H1 (cell line): ENCODE measurements around the gene CFAP97. TPM values are rescaled to one million over a fixed set of nuclear protein-coding genes. Genes with fewer than 3 reads are reported as not detected.

Experiments used
- CTCF ChIA-PET: fragments of 300-600 bp; sonication (Branson Sonifier 250); formaldehyde crosslinking; loops from one replicate; lab custom pipeline; 2021; ENCODE audit not compliant: partially characterized antibody; lab: Charles Lee
- POLR2A ChIA-PET: fragments of 300-600 bp; sonication (Branson Sonifier 250); formaldehyde crosslinking; loops from one replicate; lab custom pipeline; 2021; ENCODE audit warnings: inconsistent platforms; ENCODE audit not compliant: partially characterized antibody; lab: Charles Lee
- DNase-seq, 2 experiments: peaks; one replicate each; pipeline versions ENCODE4 v3.0.0 to v3.0.0-alpha.2; 2010 to 2022; ENCODE audit warnings: low spot score in 2 of 2, low read depth in 1 of 2, mixed read lengths in 1 of 2
- FAIRE-seq: peaks from 2 replicates; lab custom pipeline; 2011; peaks lifted over from hg19 to GRCh38; lab: Jason Lieb, UNC
- H2AFZ ChIP-seq: 2 replicates; pipeline ENCODE4 v1.8.1; 2012; ENCODE audit warnings: low read length, inconsistent platforms
- H2AK5ac ChIP-seq: 2 replicates; pipeline ENCODE4 v1.6.1; 2013; ENCODE audit warnings: low read depth, low read length
- H2BK120ac ChIP-seq: replicated peaks from 2 replicates; pipeline ENCODE3; 2013; ENCODE audit warnings: low read depth, low read length, inconsistent platforms
- H2BK12ac ChIP-seq: 2 replicates; pipeline ENCODE4 v1.6.1; 2013; ENCODE audit warnings: low read depth, low read length
- H2BK15ac ChIP-seq: 2 replicates; pipeline ENCODE4 v1.6.1; 2013; ENCODE audit warnings: low read length
- H2BK20ac ChIP-seq: 2 replicates; pipeline ENCODE4 v1.6.1; 2013; ENCODE audit warnings: low read length
- H2BK5ac ChIP-seq: 2 replicates; pipeline ENCODE4 v1.6.1; 2013; ENCODE audit warnings: low read depth, low read length
- H3K14ac ChIP-seq: 2 replicates; pipeline ENCODE4 v1.6.1; 2013; ENCODE audit warnings: inconsistent platforms; ENCODE audit not compliant: insufficient read length
- H3K18ac ChIP-seq: 2 replicates; pipeline ENCODE4 v1.6.1; 2013; ENCODE audit warnings: low read length; ENCODE audit errors: extremely low read depth
- H3K23ac ChIP-seq: 2 replicates; pipeline ENCODE4 v1.6.1; 2013; ENCODE audit warnings: inconsistent platforms; ENCODE audit not compliant: insufficient read length
- H3K23me2 ChIP-seq: 2 replicates; pipeline ENCODE4 v1.6.1; 2013; ENCODE audit warnings: low read depth, low read length
- H3K27ac ChIP-seq: 2 replicates; pipeline ENCODE4 v1.6.1; 2011; ENCODE audit warnings: low read depth, low read length, inconsistent platforms
- H3K27me3 ChIP-seq, 4 experiments: replicated peaks in 1 of 4; 1 replicate in 1 of 4; 2 replicates in 3 of 4; pipeline versions ENCODE4 v1.6.1 to v1.8.1; 2011 to 2013; ENCODE audit warnings: low read length in 3 of 4, mild to moderate bottlenecking in 3 of 4, inconsistent platforms in 2 of 4, mixed read lengths in 2 of 4, moderate library complexity in 1 of 4; ENCODE audit not compliant: control insufficient read depth in 3 of 4, insufficient read depth in 3 of 4; ENCODE audit errors: extremely low read depth in 1 of 4
- H3K36me3 ChIP-seq, 4 experiments: 2 replicates each; pipeline versions ENCODE4 v1.6.1 to v1.8.1; 2011 to 2013; ENCODE audit warnings: mild to moderate bottlenecking in 4 of 4, low read length in 3 of 4, moderate library complexity in 2 of 4, control low read depth in 1 of 4, inconsistent platforms in 1 of 4; ENCODE audit not compliant: insufficient read depth in 4 of 4, control insufficient read depth in 2 of 4
- H3K4ac ChIP-seq: replicated peaks from 2 replicates; pipeline ENCODE3; 2013; ENCODE audit warnings: low read length, low read depth, mixed read lengths, inconsistent platforms; ENCODE audit not compliant: insufficient read length
- H3K4me1 ChIP-seq, 4 experiments: replicated peaks in 1 of 4; 1 replicate in 1 of 4; 2 replicates in 3 of 4; pipeline versions ENCODE4 v1.6.1 to v1.8.1; 2011 to 2013; ENCODE audit warnings: low read length in 3 of 4, inconsistent platforms in 2 of 4, mixed read lengths in 1 of 4; ENCODE audit not compliant: insufficient read depth in 4 of 4, control insufficient read depth in 3 of 4
- H3K4me2 ChIP-seq, 2 experiments: 2 replicates each; pipeline versions ENCODE4 v1.6.1 to v1.8.1; 2011 to 2013; ENCODE audit warnings: low read depth in 2 of 2, low read length in 2 of 2, control low read depth in 1 of 2, inconsistent platforms in 1 of 2, mild to moderate bottlenecking in 1 of 2; ENCODE audit not compliant: insufficient read depth in 1 of 2
- H3K4me3 ChIP-seq, 4 experiments: fragments of 200-600, 300-600 bp in 1 of 4; sonication (generic), shearing (Covaris generic), sonication (Bioruptor Twin) in 1 of 4; 2 replicates each; pipeline versions ENCODE4 v1.5.1 to v1.8.1; 2011 to 2016; ENCODE audit warnings: low read length in 4 of 4, low read depth in 3 of 4, control low read depth in 2 of 4, inconsistent platforms in 2 of 4, mild to moderate bottlenecking in 2 of 4, mixed read lengths in 1 of 4, moderate library complexity in 1 of 4; ENCODE audit not compliant: insufficient read depth in 2 of 4; ENCODE audit errors: extremely low read depth in 1 of 4
- H3K56ac ChIP-seq: replicated peaks from 2 replicates; pipeline ENCODE3; 2013; ENCODE audit warnings: low read depth, mild to moderate bottlenecking, mixed read lengths, low read length, inconsistent platforms; ENCODE audit not compliant: insufficient read length
- H3K79me1 ChIP-seq: 2 replicates; pipeline ENCODE4 v1.6.1; 2013; ENCODE audit warnings: low read depth, low read length, control low read depth
- H3K79me2 ChIP-seq, 2 experiments: 2 replicates each; pipeline versions ENCODE4 v1.6.1 to v1.8.1; 2012 to 2013; ENCODE audit warnings: low read length in 2 of 2, mild to moderate bottlenecking in 2 of 2, inconsistent platforms in 1 of 2; ENCODE audit not compliant: insufficient read depth in 2 of 2, control insufficient read depth in 1 of 2
- H3K9ac ChIP-seq, 4 experiments: replicated peaks in 1 of 4; 1 replicate in 1 of 4; 2 replicates in 3 of 4; pipeline versions ENCODE4 v1.6.1 to v1.8.1; 2011 to 2013; ENCODE audit warnings: low read depth in 3 of 4, low read length in 3 of 4, control low read depth in 2 of 4, mild to moderate bottlenecking in 2 of 4, moderate library complexity in 2 of 4, inconsistent platforms in 1 of 4; ENCODE audit errors: extremely low read depth in 1 of 4
- H3K9me3 ChIP-seq, 2 experiments: 2 replicates each; pipeline versions ENCODE4 v1.6.1 to v1.8.1; 2012 to 2013; ENCODE audit warnings: mild to moderate bottlenecking in 2 of 2, moderate library complexity in 2 of 2, control low read depth in 1 of 2, inconsistent platforms in 1 of 2, low read depth in 1 of 2, low read length in 1 of 2, mixed read lengths in 1 of 2; ENCODE audit not compliant: insufficient read depth in 2 of 2
- H4K20me1 ChIP-seq, 2 experiments: replicated peaks in 1 of 2; 2 replicates each; pipeline versions ENCODE3 to v1.8.1; 2011 to 2013; ENCODE audit warnings: inconsistent platforms in 2 of 2, low read length in 2 of 2, mild to moderate bottlenecking in 1 of 2; ENCODE audit not compliant: insufficient read depth in 2 of 2, control insufficient read depth in 1 of 2
- H4K5ac ChIP-seq: 2 replicates; pipeline ENCODE4 v1.6.1; 2013; ENCODE audit warnings: low read length, low read depth, mixed read lengths, inconsistent platforms; ENCODE audit not compliant: insufficient read length
- H4K8ac ChIP-seq: 2 replicates; pipeline ENCODE4 v1.8.0; 2013; ENCODE audit warnings: mild to moderate bottlenecking, moderate library complexity, low read length, inconsistent platforms; ENCODE audit not compliant: insufficient read depth; ENCODE audit errors: extremely low read depth
- H4K91ac ChIP-seq: replicated peaks from 2 replicates; pipeline ENCODE3; 2013; ENCODE audit warnings: low read length, mixed read lengths, inconsistent platforms; ENCODE audit not compliant: insufficient read length
- BRCA1 ChIP-seq: IDR thresholded peaks from 2 replicates; pipeline ENCODE4 v1.6.1; 2012; ENCODE audit warnings: low read depth, low read length, improper control_type of control experiment
- CREB1 ChIP-seq: IDR thresholded peaks from 2 replicates; pipeline ENCODE4 v1.6.1; 2012; ENCODE audit warnings: inconsistent platforms
- POLR2A ChIP-seq, 2 experiments: IDR thresholded peaks; 1 replicate in 1 of 2; 2 replicates in 1 of 2; pipeline ENCODE4 v1.6.1; 2011; ENCODE audit warnings: low read depth in 2 of 2, low read length in 2 of 2, mild to moderate bottlenecking in 2 of 2; ENCODE audit errors: control extremely low read depth in 1 of 2
- SP4 ChIP-seq: IDR thresholded peaks from 2 replicates; pipeline ENCODE4 v1.6.1; 2012; ENCODE audit warnings: low read length, inconsistent platforms
- WGBS, 2 experiments: shearing (Covaris generic) in 1 of 2; methylation state at CpG; one replicate each; pipeline versions ENCODE4 v1.1.6 to v1.1.7; 2013 to 2015; ENCODE audit warnings: low lambda C conversion rate in 2 of 2, mixed read lengths in 2 of 2, inconsistent platforms in 1 of 2, low coverage in 1 of 2, missing lambda C conversion rate in 1 of 2; ENCODE audit not compliant: insufficient replicate concordance in 2 of 2, insufficient coverage in 1 of 2, insufficient read length in 1 of 2; ENCODE audit errors: extremely low coverage in 1 of 2, missing lambda C conversion rate in 1 of 2; 5-methylcytosine and 5-hydroxymethylcytosine counted together
- polyA plus RNA-seq, 7 experiments: library from polyadenylated mRNA; depleted of rRNA in 3 of 7; stranded (reverse) in 5 of 7; unstranded in 2 of 7; fragments of >200 nt in 5 of 7; fragments of 200-250 nt in 2 of 7; gene quantifications; 1 replicate in 5 of 7; 2 replicates in 1 of 7; 4 replicates in 1 of 7; pipeline versions ENCODE4 v1.2.1 to v1.2.3, GENCODE V29; 2011 to 2013; ENCODE audit warnings: missing spikeins in 2 of 7, mixed read lengths in 2 of 7
- total RNA-seq: library from RNA; stranded (reverse); fragmentation: NEBNext Ultra II Directional; extraction: Animal tissue kit (Norgen Biotek cat#: 25700); gene quantifications from 2 replicates; pipeline ENCODE4 v1.2.1, GENCODE V29; 2021

CFAP97 gene
- total and polyA plus RNA-seq, 2 of the 8 experiments (the other 6 are each of a cell fraction or from before 2014, with no cell fraction given), result 9.2 to 40.4 TPM

DNA sequence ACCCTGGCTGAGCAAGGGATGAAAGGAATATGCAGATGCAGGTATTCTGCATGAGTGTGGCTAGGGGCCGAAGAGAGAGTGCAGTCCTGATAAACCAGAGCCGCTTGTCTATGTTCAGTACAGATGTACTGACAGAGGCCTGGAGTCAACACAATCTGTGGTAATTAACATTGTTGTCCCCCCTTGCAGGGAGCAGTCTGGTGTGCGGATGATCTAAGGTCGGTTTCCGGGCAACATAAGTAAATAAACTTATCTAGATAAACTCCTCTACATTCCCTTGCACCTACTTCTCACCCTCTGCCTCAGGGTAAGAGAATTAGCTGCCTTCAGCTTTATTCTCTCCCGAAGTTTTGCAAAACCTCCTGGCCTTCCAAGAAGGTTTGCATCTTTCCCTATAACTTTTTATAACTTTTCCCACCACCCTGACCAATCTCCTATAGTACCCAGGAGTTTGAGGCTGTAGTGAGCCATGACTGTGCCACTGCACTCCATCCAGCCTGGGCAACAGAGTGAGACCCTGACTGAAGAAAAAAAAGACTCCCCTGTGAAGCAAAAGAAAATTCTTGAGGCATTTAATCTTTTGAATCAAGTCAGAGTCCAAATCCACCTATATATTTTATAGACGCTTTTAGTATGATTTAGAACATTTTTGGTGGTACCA lies 32.2 kb upstream of the CFAP97 start:
- H2BK12ac ChIP-seq, result no peak overlapping the region
- no peak overlapping the region for H3K23ac ChIP-seq
- no peak overlapping the region for H2BK15ac ChIP-seq
- no peak overlapping the region for H4K91ac ChIP-seq
- H3K9ac ChIP-seq, result no peak overlapping the region
- H3K56ac ChIP-seq, result no peak overlapping the region
- H3K36me3 ChIP-seq, result peaks cover 0 to 5% (median 0%) of the 10 kb centered on the region in 4 experiments; a peak in 3 of 8 replicates
- H3K4me1 ChIP-seq, result no peaks in the 10 kb centered on the region
- H3K4me2 ChIP-seq, result no peak overlapping the region
- H2AFZ ChIP-seq, result no peak overlapping the region
- H3K79me2 ChIP-seq, result peaks cover 0 to 18% of the 10 kb centered on the region in 2 experiments; a peak in 2 of 4 replicates
- no peak overlapping the region for H2BK20ac ChIP-seq
- H2AK5ac ChIP-seq, result no peak overlapping the region
- TF ChIP-seq BRCA1 (no peak), CREB1 (no peak), SP4 (no peak), POLR2A (IDR thresholded peaks at IDR 0.05; ENCODE audit: control extremely low read depth in 1 of 2, low read depth in 2 of 2, low read length in 2 of 2) (no peak)
- FAIRE-seq (no peak), DNase-seq (no peak)
- POLR2A ChIA-PET, result interaction anchor here (1.5 kb wide), 1 partner anchor 52 kb away, joined by 3 read pairs; no protein-coding TSS in a partner anchor
- H3K27me3 ChIP-seq, result no peaks in the 10 kb centered on the region
- H3K4ac ChIP-seq, result no peak overlapping the region
- H3K4me3 ChIP-seq, result no peak overlapping the region
- H4K5ac ChIP-seq, result no peak overlapping the region
- no peaks in the 10 kb centered on the region for H3K23me2 ChIP-seq
- no peak overlapping the region for H2BK120ac ChIP-seq
- peaks cover 0 to 3% of the 10 kb centered on the region in 2 experiments for H4K20me1 ChIP-seq
- H3K79me1 ChIP-seq, result peaks cover 2% of the 10 kb centered on the region; the same call in 1 of the 2 replicates
- H2BK5ac ChIP-seq, result no peak overlapping the region
- H4K8ac ChIP-seq, result no peak overlapping the region
- no peak overlapping the region for H3K27ac ChIP-seq
- no peak overlapping the region for H3K14ac ChIP-seq
- CTCF ChIA-PET, result interaction anchor here (1.5 to 1.6 kb wide), 2 partner anchors 9 to 102 kb away, joined by 3 to 4 read pairs; no protein-coding TSS in a partner anchor
- H3K9me3 ChIP-seq, result peaks cover 8 to 17% of the 10 kb centered on the region in 2 experiments; a peak in 2 of 4 replicates
- WGBS, 2 experiments, result 86% methylated on average over 7 of the region's 7 CpGs; no CpG with 5 or more reads in 1 of the 2 experiments
- no peak overlapping the region for H3K18ac ChIP-seq
